ENCODE measurements around the gene ATXN10.

The ATXN10 gene

GRCh38 chr22:45880091-45880715 lies 208.6 kb downstream of the ATXN10 start:
- Histone ChIP-seq H3K9ac (ENCODE audit: low read depth, low read length) (no peak overlapping the region), H2AFZ (ENCODE audit: low read depth, low read length) (no peak overlapping the region), H3K4me2 (ENCODE audit: insufficient read depth, low read length) (no peak overlapping the region), H3K9me3 (ENCODE audit: insufficient read depth, low read length, severe bottlenecking) (no peaks in the 10 kb centered on the region), H3K4me3 (ENCODE audit: low read depth in 1 of 2, low read length in 2 of 2) (no peak overlapping the region), H3K4me1 (ENCODE audit: insufficient read depth, low read length) (no peaks in the 10 kb centered on the region), H3K27ac (ENCODE audit: low read length) (no peak overlapping the region), H3K79me2 (ENCODE audit: insufficient read depth, low read length) (no peaks in the 10 kb centered on the region), H4K20me1 (ENCODE audit: insufficient read depth, low read length) (peaks cover 4% of the 10 kb centered on the region), H3K36me3 (ENCODE audit: insufficient read depth, low read length) (no peaks in the 10 kb centered on the region), H3K27me3 (ENCODE audit: insufficient read depth, low read length, poor library complexity) (no peaks in the 10 kb centered on the region)
- TF ChIP-seq EZH2 (IDR thresholded peaks at IDR 0.05; ENCODE audit: borderline replicate concordance, low read depth, low read length, severe bottlenecking): no peak
- no peak for TF ChIP-seq CTCF (IDR thresholded peaks at IDR 0.05; ENCODE audit: borderline replicate concordance, extremely low read depth, low read length, poor library complexity, severe bottlenecking)
- DNase-seq: no peak
- no peak for ATAC-seq (ENCODE audit: insufficient read depth, low read depth)

GRCh38 chr22:45880716-45881523 lies 209.3 kb downstream of the ATXN10 start:
- H3K36me3 ChIP-seq (ENCODE audit: insufficient read depth, low read length): no peaks in the 10 kb centered on the region
- no peaks in the 10 kb centered on the region for H3K79me2 ChIP-seq (ENCODE audit: insufficient read depth, low read length)
- H3K4me3 ChIP-seq (ENCODE audit: low read depth in 1 of 2, low read length in 2 of 2): no peak overlapping the region
- no peak for TF ChIP-seq EZH2 (IDR thresholded peaks at IDR 0.05; ENCODE audit: borderline replicate concordance, low read depth, low read length, severe bottlenecking)
- TF ChIP-seq CTCF (IDR thresholded peaks at IDR 0.05; ENCODE audit: borderline replicate concordance, extremely low read depth, low read length, poor library complexity, severe bottlenecking): no peak
- no peak overlapping the region for H3K9ac ChIP-seq (ENCODE audit: low read depth, low read length)
- no peaks in the 10 kb centered on the region for H3K9me3 ChIP-seq (ENCODE audit: insufficient read depth, low read length, severe bottlenecking)
- no peaks in the 10 kb centered on the region for H3K27me3 ChIP-seq (ENCODE audit: insufficient read depth, low read length, poor library complexity)
- no peak for DNase-seq
- no peak overlapping the region for H3K27ac ChIP-seq (ENCODE audit: low read length)
- H3K4me2 ChIP-seq (ENCODE audit: insufficient read depth, low read length): no peak overlapping the region
- no peaks in the 10 kb centered on the region for H3K4me1 ChIP-seq (ENCODE audit: insufficient read depth, low read length)
- peaks cover 4% of the 10 kb centered on the region for H4K20me1 ChIP-seq (ENCODE audit: insufficient read depth, low read length)
- H2AFZ ChIP-seq (ENCODE audit: low read depth, low read length): no peak overlapping the region
- ATAC-seq (ENCODE audit: insufficient read depth, low read depth): no peak

- peaks cover 4% of the 10 kb centered on the region for H4K20me1 ChIP-seq (ENCODE audit: insufficient read depth, low read length)
- no peaks in the 10 kb centered on the region for H3K4me1 ChIP-seq (ENCODE audit: insufficient read depth, low read length)
- H3K4me3 ChIP-seq (ENCODE audit: low read depth in 1 of 2, low read length in 2 of 2): no peak overlapping the region
- H3K4me2 ChIP-seq (ENCODE audit: insufficient read depth, low read length): no peak overlapping the region
- no peak overlapping the region for H2AFZ ChIP-seq (ENCODE audit: low read depth, low read length)
- no peaks in the 10 kb centered on the region for H3K36me3 ChIP-seq (ENCODE audit: insufficient read depth, low read length)
- H3K27me3 ChIP-seq (ENCODE audit: insufficient read depth, low read length, poor library complexity): no peaks in the 10 kb centered on the region
- no peak for DNase-seq
- H3K27ac ChIP-seq (ENCODE audit: low read length): no peak overlapping the region
- H3K79me2 ChIP-seq (ENCODE audit: insufficient read depth, low read length): no peaks in the 10 kb centered on the region
- ATAC-seq (ENCODE audit: insufficient read depth, low read depth): no peak
- H3K9me3 ChIP-seq (ENCODE audit: insufficient read depth, low read length, severe bottlenecking): no peaks in the 10 kb centered on the region
- TF ChIP-seq EZH2 (IDR thresholded peaks at IDR 0.05; ENCODE audit: borderline replicate concordance, low read depth, low read length, severe bottlenecking) (no peak), CTCF (IDR thresholded peaks at IDR 0.05; ENCODE audit: borderline replicate concordance, extremely low read depth, low read length, poor library complexity, severe bottlenecking) (no peak)
- no peak overlapping the region for H3K9ac ChIP-seq (ENCODE audit: low read depth, low read length)
Measured at GRCh38 chr22:45881524-45881875, 209.9 kb downstream of the ATXN10 start.
